Measurements from ENCODE around the gene CCDC92B.

CCDC92B gene

DNA sequence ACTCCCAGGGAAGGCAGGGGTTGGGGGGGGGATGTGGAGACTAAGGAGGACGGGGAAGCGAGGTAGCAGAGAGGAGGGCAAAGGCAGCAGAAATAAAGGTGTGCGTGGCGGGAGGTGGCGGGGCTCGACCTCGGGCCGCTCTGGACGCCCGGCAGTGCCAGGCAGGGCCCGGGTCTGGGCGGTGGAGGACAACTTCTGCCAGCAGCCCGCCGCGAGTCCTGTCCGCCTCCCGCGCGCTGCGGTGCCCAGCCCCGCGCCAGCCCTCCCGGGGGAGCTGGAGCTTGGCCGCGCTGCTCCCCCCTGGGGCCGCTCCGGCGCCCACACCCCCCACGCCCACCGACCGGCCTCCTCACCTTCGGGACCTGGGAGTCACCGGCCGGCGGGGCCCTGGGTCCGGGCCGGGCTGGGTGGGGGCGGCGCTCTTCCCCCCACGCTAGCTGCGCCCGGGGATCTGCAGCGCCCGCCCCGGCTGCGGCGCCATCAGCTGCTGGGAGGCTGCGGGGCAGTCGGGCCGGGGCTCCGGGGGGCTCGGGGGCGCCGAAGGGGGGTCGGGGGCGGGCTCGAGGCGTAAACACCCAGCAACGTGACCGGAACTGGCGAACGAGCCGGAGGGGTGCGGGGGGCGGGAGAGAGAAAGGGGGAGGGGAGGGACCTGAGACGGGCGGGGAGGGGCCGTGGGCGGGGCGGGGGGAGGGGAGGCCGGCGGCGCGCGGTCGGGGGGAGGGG, at the start of gene CCDC92B:
TSS of gene CCDC92B (minus strand) at position 595 of the 726 bp plus-strand sequence. CDS start 14,507 bp downstream, outside the sequence.
- peaks cover 51% of the 10 kb centered on the region for H3K27me3 ChIP-seq
- no peak within 1 kb of the TSS for H3K27ac ChIP-seq
- H3K4me1 ChIP-seq: no peaks in the 10 kb centered on the region
- no peak within 1 kb of the TSS for H3K9ac ChIP-seq
- no peaks in the 10 kb centered on the region for H3K9me3 ChIP-seq
- H3K4me3 ChIP-seq: no peak within 1 kb of the TSS
- peaks cover 25% of the 10 kb centered on the region; the same call in 1 of the 2 replicates for H4K20me1 ChIP-seq
- no peaks in the 10 kb centered on the region for H3K36me3 ChIP-seq
- no peak for TF ChIP-seq Cebpa-rat (IDR thresholded peaks at IDR 0.05)
- H3K4me2 ChIP-seq: 0 out of 2 replicates have a peak within 1 kb of the TSS, but pooled peaks have one; percentile 11

DNA sequence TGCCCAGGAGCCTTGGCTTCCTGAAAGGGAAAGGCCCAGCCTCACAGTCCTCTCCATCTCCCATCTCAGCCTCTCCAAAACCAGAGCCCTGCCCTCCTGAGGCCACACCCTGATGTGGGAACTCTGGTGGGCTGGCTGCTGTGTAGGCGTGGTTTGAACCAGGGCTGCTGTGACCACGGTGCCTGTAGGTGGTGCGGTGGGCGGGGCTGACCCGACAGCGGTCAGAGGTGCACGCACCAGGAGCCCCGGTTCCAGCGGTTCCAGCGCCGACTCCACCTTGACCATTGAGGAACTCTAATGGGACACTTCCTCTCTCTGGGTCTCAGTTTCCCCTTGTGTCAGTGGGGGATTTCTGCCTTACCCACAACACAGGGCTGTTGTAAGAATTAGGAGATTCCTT, 49.2 kb upstream of the CCDC92B start:
- peaks cover 15% of the 10 kb centered on the region; the same call in 1 of the 2 replicates for H4K20me1 ChIP-seq
- H3K27me3 ChIP-seq: no peaks in the 10 kb centered on the region
- H3K27ac ChIP-seq: peak overlapping the region; percentile 71
- peak overlapping the region; percentile 61; the same call in 1 of the 2 replicates for H3K9ac ChIP-seq
- H3K36me3 ChIP-seq: peaks cover 31% of the 10 kb centered on the region
- peak overlapping the region; percentile 65 for H3K4me2 ChIP-seq
- no peaks in the 10 kb centered on the region for H3K9me3 ChIP-seq
- H3K4me3 ChIP-seq: no peak overlapping the region
- peaks cover 63% of the 10 kb centered on the region for H3K4me1 ChIP-seq
- TF ChIP-seq Cebpa-rat (IDR thresholded peaks at IDR 0.05): no peak

DNA sequence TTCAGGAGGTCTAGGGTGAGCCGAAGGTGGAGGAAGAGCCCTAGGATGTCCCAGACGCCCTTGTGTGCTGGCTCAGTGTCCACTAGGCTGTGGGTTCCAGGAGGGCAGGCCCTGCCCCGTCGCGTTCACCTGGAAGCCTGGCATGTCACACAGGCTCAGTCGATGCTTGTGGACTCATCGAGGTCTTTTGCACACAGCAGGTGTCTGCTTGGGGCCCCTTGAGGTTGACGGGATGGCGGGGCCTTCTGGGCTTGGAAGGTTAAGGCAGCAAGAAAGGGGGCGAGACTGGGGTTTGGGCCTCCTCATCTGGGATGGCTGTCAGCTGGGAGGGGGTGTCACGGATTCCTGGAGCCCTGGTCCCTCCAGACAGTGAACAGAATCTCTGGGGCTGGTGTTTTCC, 48.7 kb upstream of the CCDC92B start:
- no peak for TF ChIP-seq Cebpa-rat (IDR thresholded peaks at IDR 0.05)
- Histone ChIP-seq H3K4me3 (no peak overlapping the region; the same call in 1 of the 2 replicates), H3K27ac (peak overlapping the region; percentile 69), H3K9ac (peak overlapping the region; percentile 71), H3K9me3 (no peaks in the 10 kb centered on the region), H4K20me1 (peaks cover 15% of the 10 kb centered on the region; the same call in 1 of the 2 replicates), H3K36me3 (peaks cover 26% of the 10 kb centered on the region), H3K4me1 (peaks cover 68% of the 10 kb centered on the region), H3K4me2 (peak overlapping the region; percentile 99), H3K27me3 (no peaks in the 10 kb centered on the region)

DNA sequence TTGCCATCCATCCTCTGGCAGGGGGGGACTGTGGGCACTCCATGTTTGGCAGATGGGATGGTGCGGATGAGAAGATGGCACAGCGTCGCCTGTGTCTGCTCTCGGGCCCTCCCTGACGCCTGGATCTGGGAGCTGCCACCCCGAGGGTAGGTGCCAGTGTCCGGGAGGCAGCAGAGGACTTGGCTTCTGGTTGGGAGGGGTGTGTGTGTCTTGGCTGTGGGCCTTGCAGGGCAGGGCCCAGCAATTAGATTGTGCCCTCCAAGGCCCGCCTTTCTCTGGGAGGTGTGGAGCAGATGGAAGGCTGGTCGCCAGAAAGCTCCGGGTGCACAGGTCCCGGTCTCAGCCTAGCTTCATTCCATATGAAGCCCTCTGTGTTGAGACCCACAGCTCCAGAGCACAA, 48.2 kb upstream of the CCDC92B start:
- H3K4me2 ChIP-seq: peak overlapping the region; percentile 99
- H3K4me1 ChIP-seq: peaks cover 74% of the 10 kb centered on the region

DNA sequence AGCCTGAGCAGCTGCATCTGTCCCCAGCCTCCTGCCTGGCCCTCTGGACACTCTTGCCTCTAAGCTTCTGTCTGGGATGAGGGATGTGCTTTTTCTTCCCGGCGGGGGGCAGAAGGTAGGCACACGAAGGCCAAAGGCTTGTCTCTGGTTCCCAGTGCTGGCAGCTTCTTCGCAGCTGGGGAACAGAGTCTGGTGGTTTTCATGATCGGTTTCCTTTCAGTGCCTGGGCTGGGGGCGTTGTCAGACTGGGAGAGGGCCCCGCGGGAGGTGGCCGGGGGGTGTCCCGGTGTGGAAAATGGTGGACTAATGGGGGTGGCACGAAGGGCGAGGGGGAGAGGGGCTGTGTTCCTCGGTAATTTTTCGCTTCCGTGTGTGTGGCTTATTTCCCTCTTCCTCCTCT, 47.8 kb upstream of the CCDC92B start:
- TF ChIP-seq Cebpa-rat (IDR thresholded peaks at IDR 0.05): no peak
- H3K27ac ChIP-seq: peak overlapping the region; percentile 69
- H3K9me3 ChIP-seq: no peaks in the 10 kb centered on the region
- H3K27me3 ChIP-seq: no peaks in the 10 kb centered on the region
- peaks cover 15% of the 10 kb centered on the region; the same call in 1 of the 2 replicates for H4K20me1 ChIP-seq
- H3K4me3 ChIP-seq: peak overlapping the region; percentile 72
- H3K4me2 ChIP-seq: peak overlapping the region; percentile 99
- peaks cover 78% of the 10 kb centered on the region for H3K4me1 ChIP-seq
- peaks cover 18% of the 10 kb centered on the region for H3K36me3 ChIP-seq
- H3K9ac ChIP-seq: peak overlapping the region; percentile 71

More for the DNA sequence above, 48.2 kb upstream of the CCDC92B start:
- peaks cover 15% of the 10 kb centered on the region; the same call in 1 of the 2 replicates for H4K20me1 ChIP-seq
- peak overlapping the region; percentile 71 for H3K9ac ChIP-seq
- peaks cover 22% of the 10 kb centered on the region for H3K36me3 ChIP-seq
- TF ChIP-seq Cebpa-rat (IDR thresholded peaks at IDR 0.05): no peak
- peak overlapping the region; percentile 72 for H3K4me3 ChIP-seq
- H3K9me3 ChIP-seq: no peaks in the 10 kb centered on the region
- H3K27me3 ChIP-seq: no peaks in the 10 kb centered on the region
- H3K27ac ChIP-seq: peak overlapping the region; percentile 69

DNA sequence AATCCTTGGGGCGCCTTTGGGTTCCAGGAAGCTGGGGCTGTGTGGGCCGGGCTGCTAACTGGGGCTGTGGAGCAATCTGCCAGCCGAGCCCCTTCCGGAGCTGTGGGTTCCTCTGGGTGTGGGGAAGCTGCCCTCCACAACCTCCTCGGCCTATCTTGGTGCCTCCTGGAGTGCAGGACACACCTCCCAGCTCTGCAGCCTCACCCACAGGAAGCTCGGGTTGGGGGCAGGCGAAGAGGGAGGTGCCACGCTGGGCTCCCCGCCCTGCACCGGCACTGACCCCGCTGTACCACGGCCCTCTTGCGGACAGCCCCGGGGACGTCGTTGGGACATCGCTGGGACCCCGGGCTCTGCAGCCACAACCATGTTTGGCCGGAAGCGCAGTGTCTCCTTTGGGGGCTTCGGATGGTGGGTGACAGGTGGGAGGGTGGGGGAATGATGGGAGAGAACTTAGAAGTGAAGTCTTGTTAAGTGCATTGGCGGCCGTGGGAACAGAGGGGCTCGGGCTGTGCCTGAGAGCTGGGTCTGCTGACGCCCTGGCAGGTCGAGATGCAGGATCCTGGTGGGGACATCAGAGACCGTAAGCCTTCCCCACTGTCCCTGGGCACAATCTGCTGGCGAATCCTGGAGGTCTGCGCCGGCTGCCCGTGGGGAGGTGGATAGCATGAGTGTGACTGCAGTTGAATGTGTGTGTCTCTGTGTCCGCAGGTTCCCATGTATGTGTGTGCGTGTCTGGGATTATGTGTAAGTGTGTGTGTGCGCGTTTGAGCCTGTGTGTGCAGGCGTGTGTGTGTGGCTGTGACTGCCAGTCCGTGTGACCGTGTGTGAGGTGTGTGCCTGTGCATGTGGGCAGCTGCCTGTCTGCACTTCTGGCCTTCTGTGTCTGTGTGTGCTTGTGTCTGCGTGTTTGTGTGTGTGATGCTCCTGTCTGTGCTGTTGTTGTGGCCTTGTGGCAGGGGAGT, 47.0 kb upstream of the CCDC92B start, which contains the start of gene RAP1GAP2:
TSS of gene RAP1GAP2 (plus strand) at position 275 of the 962 bp plus-strand sequence. CDS start at position 365, 90 bp downstream.
- H3K27me3 ChIP-seq: no peaks in the 10 kb centered on the region
- peak within 1 kb of the TSS; percentile 72 for H3K4me3 ChIP-seq
- peaks cover 86% of the 10 kb centered on the region for H3K4me1 ChIP-seq
- H3K4me2 ChIP-seq: peak within 1 kb of the TSS; percentile 99
- no peaks in the 10 kb centered on the region for H3K9me3 ChIP-seq
- H3K9ac ChIP-seq: peak within 1 kb of the TSS; percentile 71
- peaks cover 10% of the 10 kb centered on the region for H3K36me3 ChIP-seq
- peak within 1 kb of the TSS; percentile 69 for H3K27ac ChIP-seq
- H4K20me1 ChIP-seq: peaks cover 15% of the 10 kb centered on the region; the same call in 1 of the 2 replicates
- TF ChIP-seq Cebpa-rat (IDR thresholded peaks at IDR 0.05): peak; percentile 81

DNA sequence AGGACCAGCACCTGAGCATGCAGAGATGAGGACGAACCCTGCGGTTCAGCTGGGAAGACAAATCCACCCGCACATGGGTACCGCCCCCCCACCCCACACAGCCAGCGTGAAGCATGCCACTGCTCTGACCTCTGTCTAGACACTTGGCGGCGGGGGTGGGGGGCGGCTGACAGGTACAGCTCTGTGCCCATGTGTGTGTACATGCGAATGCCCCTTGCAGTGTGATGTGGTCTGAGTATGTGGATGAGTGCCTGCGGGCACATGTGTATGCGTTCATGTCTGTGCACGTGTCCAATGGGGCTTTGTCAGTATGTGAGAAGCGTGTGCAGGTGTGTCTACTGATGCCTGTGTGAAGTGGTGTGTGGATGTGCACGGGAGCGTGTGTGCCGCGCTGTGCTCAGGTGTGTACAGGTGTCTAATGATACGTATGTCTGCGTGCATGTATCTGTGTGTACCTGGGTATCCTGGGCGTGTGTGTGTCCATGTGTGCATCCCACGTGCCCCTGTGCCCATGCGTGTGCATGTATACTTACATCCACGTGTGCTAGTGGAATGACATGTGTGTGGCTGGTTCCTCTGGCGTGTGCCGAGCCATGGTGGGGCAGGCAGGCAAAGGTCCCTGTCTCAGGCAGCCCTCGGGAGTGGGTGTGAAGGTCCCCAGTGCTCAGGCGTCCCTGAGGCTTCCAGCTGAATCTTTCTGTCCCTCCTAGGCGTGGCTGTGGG, 46.1 kb upstream of the CCDC92B start:
- peak overlapping the region; percentile 99 for H3K4me2 ChIP-seq
- peak overlapping the region; percentile 69 for H3K27ac ChIP-seq
- peak overlapping the region; percentile 72 for H3K4me3 ChIP-seq
- no peaks in the 10 kb centered on the region for H3K9me3 ChIP-seq
- peaks cover 94% of the 10 kb centered on the region for H3K4me1 ChIP-seq
- peaks cover 8% of the 10 kb centered on the region; the same call in 1 of the 2 replicates for H3K36me3 ChIP-seq
- H3K27me3 ChIP-seq: no peaks in the 10 kb centered on the region
- H3K9ac ChIP-seq: peak overlapping the region; percentile 71
- H4K20me1 ChIP-seq: peaks cover 15% of the 10 kb centered on the region; the same call in 1 of the 2 replicates
- no peak for TF ChIP-seq Cebpa-rat (IDR thresholded peaks at IDR 0.05)

DNA sequence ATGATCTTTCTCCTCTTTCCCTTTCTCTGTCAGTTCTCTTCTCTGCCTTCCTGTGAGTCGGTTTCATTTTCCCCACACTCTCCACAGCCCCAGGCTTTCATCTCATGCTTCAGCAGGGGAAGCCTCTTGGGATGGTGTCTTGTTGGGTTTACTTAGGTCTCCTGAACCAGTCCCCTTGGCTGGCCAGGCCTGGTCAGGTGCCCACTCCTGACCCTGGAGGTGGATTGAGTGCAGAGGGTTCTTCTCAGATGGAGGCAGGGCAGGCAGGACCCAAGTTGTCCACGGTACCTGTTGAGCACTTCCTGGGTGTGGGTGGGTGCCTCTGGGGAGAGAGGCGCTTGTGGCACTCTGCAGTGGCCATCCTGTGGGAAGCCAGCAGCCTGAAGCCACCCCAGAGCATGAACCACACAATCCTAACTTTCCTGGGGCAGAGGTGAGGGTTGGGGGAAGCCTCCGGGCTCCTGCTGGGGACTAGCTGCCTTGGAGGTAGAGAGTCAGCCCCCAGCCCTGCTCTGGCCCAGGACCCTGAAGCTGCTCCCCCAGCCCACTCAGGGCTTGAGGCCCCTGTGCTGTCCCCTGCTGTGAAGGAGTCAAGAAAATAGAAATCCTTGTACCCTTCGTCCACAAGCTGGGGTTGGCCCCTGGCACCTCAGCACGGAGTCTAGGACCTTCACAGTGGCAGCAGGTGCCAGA, 44.8 kb upstream of the CCDC92B start:
- Histone ChIP-seq H3K27ac (peak overlapping the region; percentile 80), H3K27me3 (no peaks in the 10 kb centered on the region), H3K4me1 (peaks cover 95% of the 10 kb centered on the region), H3K9ac (peak overlapping the region; percentile 73), H3K4me2 (peak overlapping the region; percentile 99), H3K36me3 (no peaks in the 10 kb centered on the region), H3K9me3 (no peaks in the 10 kb centered on the region), H3K4me3 (peak overlapping the region; percentile 72), H4K20me1 (peaks cover 6% of the 10 kb centered on the region; the same call in 1 of the 2 replicates)
- no peak for TF ChIP-seq Cebpa-rat (IDR thresholded peaks at IDR 0.05)

All from BLaER1 (cell line).